IMR-90 (cell line): ENCODE measurements around the gene ANP32A. TPM values are rescaled to one million over a fixed set of nuclear protein-coding genes. Genes with fewer than 3 reads are reported as not detected.

Experiments
- ATAC-seq: fragments of 200-7000 bp; cut with Tn5 transposase; 2 replicates; pipeline ENCODE4 v1.9.1; 2020; ENCODE audit warnings: low read depth, mild to moderate bottlenecking, moderate library complexity
- BruUV-seq: library from RNA; stranded (reverse); fragments of 400-500 nt; replicated peaks from 2 replicates; lab custom pipeline; 2021; lab: Mats Ljungman, UMichigan
- CTCF ChIA-PET: fragments of 300-600 bp; formaldehyde crosslinking; extraction: SDS; loops from one replicate; lab custom pipeline; 2021; ENCODE audit warnings: antibody characterized with exemption; lab: Yijun Ruan, JAX
- POLR2A ChIA-PET: fragments of 300-600 bp; sonication (Branson Sonifier 250); formaldehyde crosslinking; loops from one replicate; lab custom pipeline; 2022; ENCODE audit warnings: antibody characterized with exemption; ENCODE audit not compliant: unreplicated experiment; lab: Charles Lee
- DNase-seq: peaks from one replicate; pipeline ENCODE4 v3.0.0; 2013
- H2AFZ ChIP-seq: replicated peaks from 2 replicates; pipeline ENCODE3; 2013; ENCODE audit warnings: low read length, mild to moderate bottlenecking; ENCODE audit not compliant: poor library complexity
- H2AK5ac ChIP-seq: 2 replicates; pipeline ENCODE4 v1.6.1; 2013; ENCODE audit warnings: low read depth, low read length, inconsistent platforms
- H2AK9ac ChIP-seq: replicated peaks from 2 replicates; pipeline ENCODE3; 2013; ENCODE audit warnings: mild to moderate bottlenecking, low read depth, low read length, moderate library complexity; ENCODE audit not compliant: poor library complexity
- H2BK120ac ChIP-seq: 2 replicates; pipeline ENCODE4 v1.6.1; 2013; ENCODE audit warnings: low read depth, low read length, inconsistent platforms
- H2BK15ac ChIP-seq: 3 replicates; pipeline ENCODE4 v1.6.1; 2013; ENCODE audit warnings: low read depth, low read length, inconsistent platforms
- H2BK20ac ChIP-seq: 2 replicates; pipeline ENCODE4 v1.6.1; 2013; ENCODE audit warnings: low read depth, mild to moderate bottlenecking, inconsistent platforms, low read length, moderate library complexity
- H2BK5ac ChIP-seq: 2 replicates; pipeline ENCODE4 v1.6.1; 2013; ENCODE audit warnings: mild to moderate bottlenecking, low read depth, low read length, inconsistent platforms; ENCODE audit not compliant: poor library complexity, severe bottlenecking
- H3K14ac ChIP-seq: replicated peaks from 2 replicates; pipeline ENCODE4 v1.6.1; 2013; ENCODE audit warnings: low read depth, low read length, inconsistent platforms
- H3K18ac ChIP-seq: 2 replicates; pipeline ENCODE4 v1.6.1; 2013; ENCODE audit warnings: low read depth, low read length, control low read depth
- H3K23ac ChIP-seq: 2 replicates; pipeline ENCODE4 v1.6.1; 2013; ENCODE audit warnings: low read depth, low read length, inconsistent platforms
- H3K27ac ChIP-seq: 2 replicates; pipeline ENCODE4 v1.5.1; 2013; ENCODE audit warnings: mild to moderate bottlenecking, control low read depth, low read length; ENCODE audit not compliant: insufficient read depth
- H3K27me3 ChIP-seq: 2 replicates; pipeline ENCODE4 v1.6.1; 2013; ENCODE audit warnings: low read length; ENCODE audit not compliant: control insufficient read depth, insufficient read depth
- H3K36me3 ChIP-seq: 2 replicates; pipeline ENCODE4 v1.6.1; 2013; ENCODE audit warnings: low read length, mixed read lengths; ENCODE audit not compliant: control insufficient read depth, insufficient read depth
- H3K4ac ChIP-seq: 2 replicates; pipeline ENCODE4 v1.6.1; 2013; ENCODE audit warnings: low read depth, low read length, inconsistent platforms
- H3K4me1 ChIP-seq: 2 replicates; pipeline ENCODE4 v1.6.1; 2013; ENCODE audit warnings: low read length, mixed read lengths; ENCODE audit not compliant: control insufficient read depth, insufficient read depth
- H3K4me2 ChIP-seq: 2 replicates; pipeline ENCODE4 v1.6.1; 2013; ENCODE audit warnings: low read depth, mild to moderate bottlenecking, control low read depth, low read length, moderate library complexity
- H3K4me3 ChIP-seq: 2 replicates; pipeline ENCODE4 v1.5.1; 2013; ENCODE audit warnings: low read depth, mild to moderate bottlenecking, control low read depth, low read length, moderate library complexity; ENCODE audit not compliant: insufficient read depth
- H3K56ac ChIP-seq: 2 replicates; pipeline ENCODE4 v1.6.1; 2013; ENCODE audit warnings: low read length, inconsistent platforms; ENCODE audit not compliant: insufficient read depth; ENCODE audit errors: extremely low read depth
- H3K79me1 ChIP-seq, 2 experiments: 2 replicates each; pipeline ENCODE4 v1.6.1; 2013; ENCODE audit warnings: low read length in 2 of 2, inconsistent platforms in 1 of 2, low read depth in 1 of 2
- H3K9ac ChIP-seq: 2 replicates; pipeline ENCODE4 v1.6.1; 2013; ENCODE audit warnings: low read depth, low read length, control low read depth
- H3K9me1 ChIP-seq: 2 replicates; pipeline ENCODE4 v1.6.1; 2013; ENCODE audit warnings: low read length, inconsistent platforms; ENCODE audit not compliant: insufficient read depth
- H3K9me3 ChIP-seq: 2 replicates; pipeline ENCODE4 v1.6.1; 2013; ENCODE audit warnings: low read length; ENCODE audit not compliant: control insufficient read depth, insufficient read depth
- H4K20me1 ChIP-seq: 2 replicates; pipeline ENCODE4 v1.6.1; 2013; ENCODE audit warnings: low read length, inconsistent platforms; ENCODE audit not compliant: insufficient read depth
- H4K5ac ChIP-seq: 2 replicates; pipeline ENCODE4 v1.6.1; 2013; ENCODE audit warnings: mild to moderate bottlenecking, low read depth, low read length, control low read depth
- H4K8ac ChIP-seq, 2 experiments: 2 replicates each; pipeline ENCODE4 v1.6.1; 2013; ENCODE audit warnings: low read depth in 2 of 2, low read length in 2 of 2, control low read depth in 1 of 2, inconsistent platforms in 1 of 2
- H4K91ac ChIP-seq: 2 replicates; pipeline ENCODE4 v1.6.1; 2013; ENCODE audit warnings: low read depth, low read length, inconsistent platforms; ENCODE audit not compliant: insufficient read depth
- BHLHE40 ChIP-seq: fragments of 150-350 bp; IDR thresholded peaks from 2 replicates; pipeline ENCODE4 v1.6.1; 2016; ENCODE audit warnings: mild to moderate bottlenecking, low read depth, low read length
- CEBPB ChIP-seq: IDR thresholded peaks from 2 replicates; pipeline ENCODE4 v1.6.1; 2012; ENCODE audit warnings: low read depth, low read length, improper control_type of control experiment
- CHD1 ChIP-seq: IDR thresholded peaks from 2 replicates; pipeline ENCODE4 v1.6.1; 2012; ENCODE audit warnings: low read depth, low read length, improper control_type of control experiment
- FOS ChIP-seq: fragments of 150-350 bp; IDR thresholded peaks from 2 replicates; pipeline ENCODE4 v1.6.1; 2016; ENCODE audit warnings: low read depth, low read length
- MAFK ChIP-seq: IDR thresholded peaks from 2 replicates; pipeline ENCODE4 v1.6.1; 2012; ENCODE audit warnings: low read depth, low read length, improper control_type of control experiment
- MAZ ChIP-seq: IDR thresholded peaks from 2 replicates; pipeline ENCODE4 v1.6.1; 2012; ENCODE audit warnings: low read depth, mild to moderate bottlenecking, low read length, improper control_type of control experiment, moderate library complexity, borderline replicate concordance
- MXI1 ChIP-seq: IDR thresholded peaks from 2 replicates; pipeline ENCODE4 v1.6.1; 2012; ENCODE audit warnings: low read depth, mild to moderate bottlenecking, low read length, moderate library complexity, borderline replicate concordance
- POLR2A ChIP-seq: IDR thresholded peaks from 2 replicates; pipeline ENCODE4 v1.6.1; 2012; ENCODE audit warnings: mild to moderate bottlenecking, low read depth, low read length
- RAD21 ChIP-seq: IDR thresholded peaks from 2 replicates; pipeline ENCODE4 v1.6.1; 2012; ENCODE audit warnings: low read length, improper control_type of control experiment
- RFX5 ChIP-seq: IDR thresholded peaks from 2 replicates; pipeline ENCODE4 v1.8.0; 2012; ENCODE audit warnings: low read depth, mild to moderate bottlenecking, low read length, moderate library complexity
- SMC3 ChIP-seq: fragments of 150-350 bp; IDR thresholded peaks from 2 replicates; pipeline ENCODE4 v1.6.1; 2016; ENCODE audit warnings: low read depth, mild to moderate bottlenecking, antibody characterized with exemption, low read length, moderate library complexity
- WGBS, 2 experiments: methylation state at CpG; one replicate each; pipeline versions ENCODE4 v1.1.5 to v1.1.7; 2013; ENCODE audit warnings: missing lambda C conversion rate in 2 of 2; ENCODE audit not compliant: insufficient read length in 1 of 2; ENCODE audit errors: extremely low coverage in 2 of 2; 5-methylcytosine and 5-hydroxymethylcytosine counted together
- dilution Hi-C: fragments of 300-500 bp; cut with HindIII; formaldehyde crosslinking; loops from one replicate; pipeline ENCODE4 v1.14.3; 2018; ENCODE audit warnings: low sequenced_read_pairs; ENCODE audit not compliant: unreplicated experiment
- in situ Hi-C: fragments of 300-500 bp; cut with MboI; formaldehyde crosslinking; loops from 3 replicates; pipeline ENCODE4 v1.14.3; 2019; ENCODE audit warnings: low sequenced_read_pairs, inconsistent platforms, mixed read lengths
- intact Hi-C: fragments of 100-400 bp; cut with micrococcal nuclease; formaldehyde crosslinking; loops from 2 replicates; pipeline ENCODE4 v1.10.0; 2022
- polyA plus RNA-seq, 3 experiments: library from polyadenylated mRNA; depleted of rRNA; stranded (reverse); fragments of >200 nt; gene quantifications; 2 replicates each; pipeline ENCODE4 v1.2.3, GENCODE V29; 2012; ENCODE audit warnings: low replicate concordance in 1 of 3
- total RNA-seq: library from RNA; depleted of rRNA; stranded (reverse); fragments of >200 nt; gene quantifications from 2 replicates; pipeline ENCODE4 v1.2.3, GENCODE V29; 2012
- TF ChIP-seq, protein P1 (sequence below): fragments of 150-350 bp; IDR thresholded peaks from 2 replicates; pipeline ENCODE4 v1.6.1; 2017; ENCODE audit warnings: mild to moderate bottlenecking, antibody characterized with exemption, low read length, low read depth
- TF ChIP-seq, protein P2 (sequence below): conservative IDR thresholded peaks from 2 replicates; pipeline ENCODE4 v1.5.1; 2012; ENCODE audit warnings: mild to moderate bottlenecking, low read depth, low read length, improper control_type of control experiment
- TF ChIP-seq, protein P3 (sequence below): fragments of 150-350 bp; IDR thresholded peaks from 2 replicates; pipeline ENCODE4 v1.6.1; 2016; ENCODE audit warnings: low read depth, mild to moderate bottlenecking, low read length, moderate library complexity, borderline replicate concordance

The ANP32A gene
- total and polyA plus RNA-seq, 2 of the 4 experiments (the other 2 are of a cell fraction) = 62.4 to 72.8 TPM

DNA sequence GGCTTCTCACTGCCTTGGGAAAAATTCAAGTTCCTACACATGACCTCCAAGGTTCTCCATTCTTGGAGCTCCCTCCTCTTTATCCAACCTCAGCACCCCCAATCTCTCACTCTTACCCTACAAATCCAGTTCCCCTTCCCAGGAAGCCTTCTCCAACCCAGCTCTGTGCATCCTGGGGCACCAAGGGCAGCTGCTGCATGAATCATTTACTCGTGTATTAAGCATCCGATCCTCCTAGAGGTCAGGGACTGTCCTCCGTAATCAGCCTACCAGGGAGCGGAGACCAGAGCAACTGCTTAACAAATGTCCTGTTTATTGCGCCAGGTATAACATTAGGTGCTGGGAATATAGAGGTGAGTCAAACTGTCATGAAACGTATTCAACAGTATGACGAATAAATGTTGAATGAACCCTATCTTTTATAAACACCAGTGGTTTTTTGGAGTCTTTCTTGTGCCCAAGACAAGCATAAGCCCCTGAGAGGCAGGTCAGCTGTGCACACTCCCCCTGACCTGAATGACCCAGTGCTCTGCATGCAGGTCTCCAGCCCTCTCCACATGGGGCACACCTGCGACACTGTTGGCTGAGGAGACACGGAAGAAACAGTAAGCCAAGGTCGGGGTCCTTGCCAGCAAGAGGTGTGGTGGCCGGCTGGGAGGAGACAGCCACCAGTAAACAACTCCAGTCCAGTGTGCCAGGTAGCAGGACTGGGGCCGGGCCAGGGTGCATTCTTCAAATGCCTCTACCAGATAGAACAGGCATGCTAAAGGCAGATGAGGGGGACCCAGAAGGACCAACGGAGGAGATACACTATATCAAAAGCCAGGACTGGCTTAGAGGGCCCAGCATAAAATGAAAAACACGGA lies 27.6 kb downstream of the ANP32A start:
- CTCF ChIA-PET = no interaction called here

More for the DNA sequence above, 27.6 kb downstream of the ANP32A start:
- no peak overlapping the region for H2BK20ac ChIP-seq
- dilution Hi-C loops (no loop called here), in situ Hi-C loops (loop anchor here (10.0 kb wide), 1 partner anchor 58 kb away; no protein-coding TSS in a partner anchor), intact Hi-C loops (no loop called here)
- DNase-seq (no peak), ATAC-seq (no peak)
- no peak overlapping the region for H4K5ac ChIP-seq
- H4K91ac ChIP-seq = no peak overlapping the region
- peaks cover 95% of the 10 kb centered on the region for H4K20me1 ChIP-seq
- H3K36me3 ChIP-seq = peaks cover 2% of the 10 kb centered on the region; the same call in 1 of the 2 replicates
- POLR2A ChIA-PET = no interaction called here
- BruUV-seq = no TSS peak
- peaks cover 20% of the 10 kb centered on the region for H3K4me1 ChIP-seq
- H2BK15ac ChIP-seq = no peak overlapping the region
- TF ChIP-seq POLR2A (no peak), RAD21 (no peak), CEBPB (no peak), MAFK (no peak), MXI1 (no peak), RFX5 (no peak), FOS (no peak), CHD1 (no peak), BHLHE40 (no peak), SMC3 (no peak), MAZ (no peak)
- TF ChIP-seq, protein P1, sequence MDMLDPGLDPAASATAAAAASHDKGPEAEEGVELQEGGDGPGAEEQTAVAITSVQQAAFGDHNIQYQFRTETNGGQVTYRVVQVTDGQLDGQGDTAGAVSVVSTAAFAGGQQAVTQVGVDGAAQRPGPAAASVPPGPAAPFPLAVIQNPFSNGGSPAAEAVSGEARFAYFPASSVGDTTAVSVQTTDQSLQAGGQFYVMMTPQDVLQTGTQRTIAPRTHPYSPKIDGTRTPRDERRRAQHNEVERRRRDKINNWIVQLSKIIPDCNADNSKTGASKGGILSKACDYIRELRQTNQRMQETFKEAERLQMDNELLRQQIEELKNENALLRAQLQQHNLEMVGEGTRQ = no peak
- TF ChIP-seq, protein P2, sequence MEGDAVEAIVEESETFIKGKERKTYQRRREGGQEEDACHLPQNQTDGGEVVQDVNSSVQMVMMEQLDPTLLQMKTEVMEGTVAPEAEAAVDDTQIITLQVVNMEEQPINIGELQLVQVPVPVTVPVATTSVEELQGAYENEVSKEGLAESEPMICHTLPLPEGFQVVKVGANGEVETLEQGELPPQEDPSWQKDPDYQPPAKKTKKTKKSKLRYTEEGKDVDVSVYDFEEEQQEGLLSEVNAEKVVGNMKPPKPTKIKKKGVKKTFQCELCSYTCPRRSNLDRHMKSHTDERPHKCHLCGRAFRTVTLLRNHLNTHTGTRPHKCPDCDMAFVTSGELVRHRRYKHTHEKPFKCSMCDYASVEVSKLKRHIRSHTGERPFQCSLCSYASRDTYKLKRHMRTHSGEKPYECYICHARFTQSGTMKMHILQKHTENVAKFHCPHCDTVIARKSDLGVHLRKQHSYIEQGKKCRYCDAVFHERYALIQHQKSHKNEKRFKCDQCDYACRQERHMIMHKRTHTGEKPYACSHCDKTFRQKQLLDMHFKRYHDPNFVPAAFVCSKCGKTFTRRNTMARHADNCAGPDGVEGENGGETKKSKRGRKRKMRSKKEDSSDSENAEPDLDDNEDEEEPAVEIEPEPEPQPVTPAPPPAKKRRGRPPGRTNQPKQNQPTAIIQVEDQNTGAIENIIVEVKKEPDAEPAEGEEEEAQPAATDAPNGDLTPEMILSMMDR = no peak
- TF ChIP-seq, protein P3, sequence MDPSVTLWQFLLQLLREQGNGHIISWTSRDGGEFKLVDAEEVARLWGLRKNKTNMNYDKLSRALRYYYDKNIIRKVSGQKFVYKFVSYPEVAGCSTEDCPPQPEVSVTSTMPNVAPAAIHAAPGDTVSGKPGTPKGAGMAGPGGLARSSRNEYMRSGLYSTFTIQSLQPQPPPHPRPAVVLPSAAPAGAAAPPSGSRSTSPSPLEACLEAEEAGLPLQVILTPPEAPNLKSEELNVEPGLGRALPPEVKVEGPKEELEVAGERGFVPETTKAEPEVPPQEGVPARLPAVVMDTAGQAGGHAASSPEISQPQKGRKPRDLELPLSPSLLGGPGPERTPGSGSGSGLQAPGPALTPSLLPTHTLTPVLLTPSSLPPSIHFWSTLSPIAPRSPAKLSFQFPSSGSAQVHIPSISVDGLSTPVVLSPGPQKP = no peak
- no peak overlapping the region for H3K14ac ChIP-seq
- H2BK5ac ChIP-seq = no peak overlapping the region
- H3K56ac ChIP-seq = no peak overlapping the region
- H3K18ac ChIP-seq = no peak overlapping the region
- H3K9ac ChIP-seq = no peak overlapping the region
- H4K8ac ChIP-seq = no peak overlapping the region
- 78% methylated on average over 6 of the region's 14 CpGs; no CpG with 5 or more reads in 1 of the 2 experiments for WGBS, 2 experiments
- H3K4me2 ChIP-seq = no peak overlapping the region
- peaks cover 51 to 99% of the 10 kb centered on the region in 2 experiments for H3K79me1 ChIP-seq
- no peak overlapping the region for H3K4ac ChIP-seq
- H2AK9ac ChIP-seq = no peak overlapping the region
- peaks cover 40% of the 10 kb centered on the region for H3K9me1 ChIP-seq
- H2AK5ac ChIP-seq = no peak overlapping the region
- no peak overlapping the region for H3K23ac ChIP-seq
- no peaks in the 10 kb centered on the region for H3K9me3 ChIP-seq
- no peak overlapping the region for H3K27ac ChIP-seq
- no peak overlapping the region for H2AFZ ChIP-seq
- no peak overlapping the region for H2BK120ac ChIP-seq
- H3K4me3 ChIP-seq = no peak overlapping the region
- no peaks in the 10 kb centered on the region for H3K27me3 ChIP-seq
